Activated naive CD8-positive, alpha-beta T cell treated with anti-CD3 and anti-CD28 coated beads, Interleukin-2, amount 10 ng/mL, durations not matched to agents 7 days and 5 days (primary cell): ENCODE results near the gene HLA-DMA. TPM values are rescaled to one million over a fixed set of nuclear protein-coding genes. Genes with fewer than 3 reads are reported as not detected.

Experiments
- ATAC-seq: fragments of 150-1000 bp; cut with Tn5 transposase; one replicate; pipeline ENCODE4 v1.10.0; 2021; ENCODE audit warnings: low read depth, moderate library complexity
- POLR2A ChIA-PET: fragments of 350-600 bp; sonication (Branson Sonifier 250); formaldehyde crosslinking; loops from one replicate; lab custom pipeline; 2021; ENCODE audit warnings: antibody characterized with exemption; lab: Charles Lee
- DNase-seq: peaks from one replicate; pipeline ENCODE4 v3.0.0; 2021
- H3K27ac Mint-ChIP-seq: one replicate; pipeline ENCODE4 v1.8.0; 2022; ENCODE audit warnings: mild to moderate bottlenecking, mixed read lengths
- H3K27me3 Mint-ChIP-seq: one replicate; pipeline ENCODE4 v1.8.0; 2022; ENCODE audit warnings: mild to moderate bottlenecking, moderate library complexity, mixed read lengths
- H3K36me3 Mint-ChIP-seq: one replicate; pipeline ENCODE4 v1.8.0; 2021; ENCODE audit warnings: mild to moderate bottlenecking, mixed read lengths
- H3K4me1 Mint-ChIP-seq: one replicate; pipeline ENCODE4 v1.8.0; 2021; ENCODE audit warnings: mixed read lengths
- H3K4me3 Mint-ChIP-seq: one replicate; pipeline ENCODE4 v1.8.0; 2022; ENCODE audit warnings: mild to moderate bottlenecking, moderate library complexity, mixed read lengths
- H3K9me3 Mint-ChIP-seq: one replicate; pipeline ENCODE4 v1.8.0; 2021; ENCODE audit warnings: mixed read lengths
- total RNA-seq, 2 experiments: library from RNA; stranded (reverse); gene quantifications; one replicate each; pipeline ENCODE4 v1.2.3, GENCODE V29; 2021

The HLA-DMA gene
- total RNA-seq, 2 experiments from 2014 or later = 32.1 to 36.1 TPM

DNA sequence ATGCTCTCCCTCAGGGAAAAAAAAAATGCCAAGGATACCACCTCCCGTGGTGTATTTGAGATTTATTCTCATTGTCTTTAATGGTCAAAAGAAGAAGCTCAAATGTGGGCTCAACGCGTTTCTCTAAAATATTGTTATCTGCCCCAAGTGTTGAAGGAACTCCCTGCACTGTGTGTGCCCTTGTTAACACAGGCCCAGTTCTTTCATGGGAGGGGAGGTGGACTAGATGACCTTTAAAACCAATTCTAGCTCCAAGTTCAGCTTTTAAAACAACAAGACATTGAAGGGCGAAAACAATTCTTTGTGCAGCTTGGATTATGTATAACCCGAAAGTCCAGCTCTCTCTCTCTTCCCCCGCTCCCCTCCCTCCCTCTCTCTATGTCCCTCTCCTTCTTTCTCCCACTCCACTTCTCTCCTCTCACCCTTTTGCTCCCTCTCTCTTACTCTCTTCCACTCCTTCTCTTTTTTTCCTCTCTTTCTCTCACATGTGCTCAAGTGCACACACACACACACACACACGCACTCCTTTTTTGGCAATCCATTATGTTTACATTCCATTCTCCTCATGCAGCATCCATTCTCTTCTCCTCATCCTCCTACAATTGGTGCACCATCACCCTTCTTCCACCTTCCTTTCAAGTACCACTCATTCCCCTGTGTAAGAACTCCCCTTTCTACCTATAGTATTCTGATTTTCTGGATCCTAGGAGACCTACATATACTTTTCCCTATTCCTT lies 20.6 kb downstream of the HLA-DMA start:
- no peak overlapping the region for H3K27ac Mint-ChIP-seq
- H3K4me3 Mint-ChIP-seq = no peak overlapping the region
- DNase-seq (no peak), ATAC-seq (no peak)
- no peaks in the 10 kb centered on the region for H3K9me3 Mint-ChIP-seq
- POLR2A ChIA-PET = interaction anchor here (1.0 to 4.8 kb wide), 4 partner anchors 12 to 52 kb away, joined by 3 to 45 read pairs (median 6); no protein-coding TSS in a partner anchor
- peaks cover 15% of the 10 kb centered on the region for H3K4me1 Mint-ChIP-seq
- H3K27me3 Mint-ChIP-seq = peaks cover 7% of the 10 kb centered on the region
- H3K36me3 Mint-ChIP-seq = peaks cover 3% of the 10 kb centered on the region

DNA sequence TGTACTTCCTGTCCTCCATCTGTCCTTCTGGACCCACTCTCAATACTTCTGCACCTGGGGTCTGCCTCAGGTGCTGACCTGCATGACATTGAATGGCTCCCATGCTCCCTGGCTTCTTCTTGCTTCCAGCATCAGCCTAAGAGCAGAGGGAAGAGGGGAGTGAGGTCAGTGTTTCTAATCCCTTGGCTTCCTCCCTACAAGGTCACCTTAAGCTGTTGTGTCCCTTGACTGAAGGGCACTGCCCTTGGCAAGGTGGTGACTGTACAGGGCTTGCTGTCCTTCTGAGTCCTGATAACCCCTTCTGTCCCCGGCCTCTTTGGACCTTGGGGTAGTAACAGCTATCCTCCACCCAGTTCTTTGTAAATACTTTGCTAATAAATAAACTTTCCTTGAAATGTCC lies 21.7 kb downstream of the HLA-DMA start:
- H3K27me3 Mint-ChIP-seq = peaks cover 7% of the 10 kb centered on the region
- H3K36me3 Mint-ChIP-seq = peaks cover 2% of the 10 kb centered on the region
- POLR2A ChIA-PET = interaction anchor here (1.0 kb wide), 1 partner anchor 13 kb away, joined by 3 read pairs; no protein-coding TSS in a partner anchor
- ATAC-seq = no peak
- H3K4me3 Mint-ChIP-seq = no peak overlapping the region
- peaks cover 13% of the 10 kb centered on the region for H3K4me1 Mint-ChIP-seq
- no peak overlapping the region for H3K27ac Mint-ChIP-seq
- no peaks in the 10 kb centered on the region for H3K9me3 Mint-ChIP-seq
- no peak for DNase-seq

GRCh38 chr6:32922083-32922482 lies 30.8 kb downstream of the HLA-DMA start:
- H3K27ac Mint-ChIP-seq = no peak overlapping the region
- ATAC-seq = no peak
- POLR2A ChIA-PET = interaction anchor here (1.7 kb wide), 1 partner anchor 50 kb away, joined by 4 read pairs; no protein-coding TSS in a partner anchor
- H3K4me3 Mint-ChIP-seq = no peak overlapping the region
- no peaks in the 10 kb centered on the region for H3K9me3 Mint-ChIP-seq
- H3K4me1 Mint-ChIP-seq = no peaks in the 10 kb centered on the region
- DNase-seq = no peak
- no peaks in the 10 kb centered on the region for H3K36me3 Mint-ChIP-seq
- H3K27me3 Mint-ChIP-seq = peaks cover 24% of the 10 kb centered on the region

DNA sequence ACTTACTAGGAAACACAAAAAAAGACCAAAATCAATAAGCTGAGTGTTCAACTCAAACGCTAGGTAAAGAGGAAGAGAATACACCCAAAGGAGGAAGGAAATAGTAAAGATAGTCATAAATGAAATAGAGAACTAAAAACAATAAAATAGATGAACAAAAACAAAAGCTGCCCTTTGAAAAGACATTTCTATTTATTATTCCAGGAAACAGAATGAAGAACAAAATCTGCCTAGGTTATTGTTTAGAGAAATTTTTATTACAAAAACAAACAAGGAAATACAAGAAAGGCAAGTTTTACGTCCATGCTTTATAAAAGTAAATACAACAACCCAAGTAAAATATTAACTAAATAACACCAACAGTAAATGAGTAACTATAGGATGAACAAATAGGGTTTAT lies 32.2 kb downstream of the HLA-DMA start:
- Mint-ChIP-seq H3K9me3 (no peaks in the 10 kb centered on the region), H3K27ac (no peak overlapping the region), H3K36me3 (no peaks in the 10 kb centered on the region), H3K27me3 (peaks cover 31% of the 10 kb centered on the region), H3K4me3 (no peak overlapping the region), H3K4me1 (no peaks in the 10 kb centered on the region)
- DNase-seq = no peak
- POLR2A ChIA-PET = interaction anchor here (1.7 kb wide), 1 partner anchor 51 kb away, joined by 4 read pairs; no protein-coding TSS in a partner anchor
- no peak for ATAC-seq

GRCh38 chr6:32912951-32913350 lies 39.9 kb downstream of the HLA-DMA start:
- Mint-ChIP-seq H3K4me3 (no peak overlapping the region), H3K27ac (no peak overlapping the region), H3K9me3 (no peaks in the 10 kb centered on the region), H3K27me3 (peaks cover 38% of the 10 kb centered on the region), H3K36me3 (no peaks in the 10 kb centered on the region), H3K4me1 (no peaks in the 10 kb centered on the region)
- DNase-seq (no peak), ATAC-seq (no peak)
- POLR2A ChIA-PET = no interaction called here

DNA sequence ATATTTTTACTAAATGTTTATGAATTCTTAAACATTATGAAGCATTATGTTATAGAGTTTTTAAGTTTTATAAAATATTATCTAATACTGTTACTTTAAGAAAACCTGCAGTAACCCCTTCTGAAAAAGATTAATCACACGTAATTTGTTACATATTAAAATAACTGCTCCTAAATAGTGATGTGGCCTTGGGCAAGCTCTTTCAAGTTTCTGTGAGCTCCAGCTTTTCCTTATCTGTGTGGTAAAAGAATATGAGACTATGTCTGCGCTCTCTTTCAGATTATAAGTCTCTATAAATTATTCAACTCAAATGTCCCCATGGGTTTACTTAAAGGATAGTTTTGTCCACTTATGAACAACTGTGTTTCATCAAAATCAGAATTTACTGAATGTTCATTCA lies 44.0 kb downstream of the HLA-DMA start:
- POLR2A ChIA-PET = no interaction called here
- no peak overlapping the region for H3K27ac Mint-ChIP-seq
- no peaks in the 10 kb centered on the region for H3K9me3 Mint-ChIP-seq
- H3K27me3 Mint-ChIP-seq = peaks cover 11% of the 10 kb centered on the region
- ATAC-seq (no peak), DNase-seq (no peak)
- H3K4me1 Mint-ChIP-seq = no peaks in the 10 kb centered on the region
- H3K36me3 Mint-ChIP-seq = no peaks in the 10 kb centered on the region
- no peak overlapping the region for H3K4me3 Mint-ChIP-seq

- Mint-ChIP-seq H3K27me3 (peaks cover 6% of the 10 kb centered on the region), H3K9me3 (no peaks in the 10 kb centered on the region), H3K4me1 (no peaks in the 10 kb centered on the region), H3K27ac (no peak overlapping the region), H3K36me3 (peaks cover 3% of the 10 kb centered on the region), H3K4me3 (no peak overlapping the region)
- no peak for ATAC-seq
- POLR2A ChIA-PET = no interaction called here
- no peak for DNase-seq
Measured at GRCh38 chr6:32906539-32906938, 46.4 kb downstream of the HLA-DMA start.

DNA sequence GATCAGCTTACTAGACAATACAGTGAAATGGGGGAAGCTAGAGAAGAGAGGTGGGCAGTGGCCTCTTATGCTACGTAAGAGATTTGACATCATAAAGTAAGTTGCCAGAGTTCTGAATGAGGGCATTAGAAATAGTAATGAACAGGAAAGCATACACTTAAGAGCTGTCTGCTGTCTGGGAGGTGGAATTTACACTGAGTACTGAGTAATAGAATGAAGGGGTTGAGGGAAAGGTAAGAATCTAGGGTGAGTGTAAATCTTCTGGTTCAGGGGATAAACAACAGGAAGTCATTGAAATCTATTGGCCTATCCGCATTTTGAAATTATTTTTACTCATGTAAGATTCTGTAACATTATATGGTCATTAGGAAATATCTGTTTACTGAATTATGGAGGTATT lies 47.8 kb downstream of the HLA-DMA start:
- Mint-ChIP-seq H3K4me3 (no peak overlapping the region), H3K27ac (no peak overlapping the region), H3K36me3 (peaks cover 11% of the 10 kb centered on the region), H3K9me3 (no peaks in the 10 kb centered on the region), H3K27me3 (peaks cover 2% of the 10 kb centered on the region), H3K4me1 (no peaks in the 10 kb centered on the region)
- ATAC-seq (no peak), DNase-seq (no peak)
- POLR2A ChIA-PET = interaction anchor here (1.6 kb wide), 1 partner anchor 11 kb away, joined by 6 read pairs; no protein-coding TSS in a partner anchor

DNA sequence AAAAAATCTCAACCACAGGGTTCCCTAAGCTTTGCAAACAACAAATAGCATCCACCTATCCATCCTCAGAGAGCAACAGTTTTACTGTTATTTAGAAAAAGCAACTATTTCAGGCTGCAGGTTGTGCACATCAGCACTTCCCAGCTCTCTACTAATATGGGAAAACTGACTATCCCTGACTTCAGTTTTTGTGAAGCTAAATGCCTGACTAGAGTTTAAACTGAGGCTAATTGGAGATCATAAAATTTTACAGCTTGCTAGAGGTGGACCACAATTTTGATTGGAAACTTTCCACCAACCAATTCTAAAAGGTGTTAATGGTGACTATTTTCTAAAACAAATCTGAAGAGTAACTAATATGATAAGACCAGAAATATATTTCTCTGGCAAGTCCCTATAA lies 48.9 kb downstream of the HLA-DMA start:
- peaks cover 2% of the 10 kb centered on the region for H3K4me1 Mint-ChIP-seq
- no peak overlapping the region for H3K27ac Mint-ChIP-seq
- no peak overlapping the region for H3K4me3 Mint-ChIP-seq
- H3K9me3 Mint-ChIP-seq = no peaks in the 10 kb centered on the region
- POLR2A ChIA-PET = interaction anchor here (1.6 kb wide), 1 partner anchor 10 kb away, joined by 6 read pairs; no protein-coding TSS in a partner anchor
- no peaks in the 10 kb centered on the region for H3K27me3 Mint-ChIP-seq
- ATAC-seq (no peak), DNase-seq (no peak)
- H3K36me3 Mint-ChIP-seq = peaks cover 11% of the 10 kb centered on the region

Other genes with a start within 250 kb of the HLA-DMA start
- gene HLA-DQA2, start 211.7 kb downstream of the HLA-DMA start, total RNA-seq = under 1 TPM in 1 of 2 experiments, not detected in 1; 0.34 TPM
- not detected for gene HLA-DQB2, start 189.6 kb downstream of the HLA-DMA start, total RNA-seq
- gene HLA-DOB, start 136.1 kb downstream of the HLA-DMA start, total RNA-seq = 1 to 10 TPM; 2.4 to 3.1 TPM
- gene TAP2, start 114.4 kb downstream of the HLA-DMA start, total RNA-seq = 100 to 1,000 TPM; 209 to 210 TPM
- gene PSMB8, start 109.0 kb downstream of the HLA-DMA start, total RNA-seq = 100 to 1,000 TPM; 308 to 327 TPM
- 100 to 1,000 TPM; 315 to 323 TPM for gene TAP1, start 99.4 kb downstream of the HLA-DMA start, total RNA-seq
- 100 to 1,000 TPM; 353 to 356 TPM for gene PSMB9, start 98.9 kb downstream of the HLA-DMA start, total RNA-seq
- 10 to 100 TPM; 14.0 to 14.7 TPM for gene HLA-DMB, start 12.1 kb downstream of the HLA-DMA start, total RNA-seq
- 100 to 1,000 TPM; 365 to 371 TPM for gene BRD2, start 15.5 kb upstream of the HLA-DMA start, total RNA-seq
- 1 to 10 TPM; 7.5 to 8.3 TPM for gene HLA-DOA, start 56.5 kb upstream of the HLA-DMA start, total RNA-seq
- gene HLA-DPA1, start 120.6 kb upstream of the HLA-DMA start, total RNA-seq = 10 to 100 TPM; 35.7 to 39.8 TPM
- 10 to 100 TPM; 43.4 to 44.7 TPM for gene HLA-DPB1, start 122.9 kb upstream of the HLA-DMA start, total RNA-seq
- gene COL11A2, start 239.4 kb upstream of the HLA-DMA start, total RNA-seq = 1 to 10 TPM in 1 of 2 experiments, under 1 TPM in 1; 1.00 to 1.1 TPM
- 10 to 100 TPM; 54.6 to 60.0 TPM for gene RXRB, start 247.6 kb upstream of the HLA-DMA start, total RNA-seq
- gene SLC39A7, start 247.8 kb upstream of the HLA-DMA start, total RNA-seq = 10 to 100 TPM; 41.7 to 44.8 TPM